ENCODE results near the gene ANAPC10.
"Not testable (repeated sequence)": the region's sequence is repeated elsewhere in the genome, so short reads cannot be mapped to it uniquely, and the experiment has no call there.

The ANAPC10 gene

DNA sequence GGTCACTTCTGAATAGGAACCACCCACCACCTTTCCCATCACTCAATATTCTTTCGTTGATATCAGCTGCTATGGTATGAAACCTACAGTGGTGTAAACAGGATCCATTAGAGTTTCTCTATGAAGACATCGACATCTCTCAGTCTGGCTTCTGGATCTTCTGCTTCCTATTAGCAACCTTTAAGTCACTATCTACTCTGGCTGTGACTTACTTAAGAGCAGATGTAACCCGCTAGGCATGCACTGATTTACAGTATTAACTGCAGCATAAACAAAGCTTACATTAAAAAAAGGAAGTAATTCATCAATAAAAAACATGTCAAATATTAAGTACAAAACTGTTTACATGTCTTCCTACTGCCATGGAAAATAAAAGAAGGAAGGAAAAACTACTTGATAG lies 96.4 kb downstream of the ANAPC10 start:
- DNase-seq (ENCODE audit: low read depth), result no peak

DNA sequence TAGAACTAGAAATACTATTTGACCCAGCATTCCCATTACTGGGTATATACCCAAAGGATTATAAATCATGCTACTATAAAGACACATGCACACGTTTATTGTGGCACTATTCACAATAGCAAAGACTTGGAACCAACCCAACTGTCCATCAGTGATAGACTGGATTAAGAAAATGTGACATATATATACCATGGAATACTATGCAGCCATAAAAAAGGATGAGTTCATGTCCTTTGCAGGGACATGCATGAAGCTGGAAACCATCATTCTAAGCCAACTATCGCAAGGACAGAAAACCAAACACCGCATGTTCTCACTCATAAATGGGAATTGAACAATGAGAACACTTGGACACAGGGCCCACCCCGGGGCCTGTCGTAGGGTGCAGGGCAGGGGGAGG lies 97.3 kb downstream of the ANAPC10 start:
- DNase-seq (ENCODE audit: low read depth), result not testable (repeated sequence)

DNA sequence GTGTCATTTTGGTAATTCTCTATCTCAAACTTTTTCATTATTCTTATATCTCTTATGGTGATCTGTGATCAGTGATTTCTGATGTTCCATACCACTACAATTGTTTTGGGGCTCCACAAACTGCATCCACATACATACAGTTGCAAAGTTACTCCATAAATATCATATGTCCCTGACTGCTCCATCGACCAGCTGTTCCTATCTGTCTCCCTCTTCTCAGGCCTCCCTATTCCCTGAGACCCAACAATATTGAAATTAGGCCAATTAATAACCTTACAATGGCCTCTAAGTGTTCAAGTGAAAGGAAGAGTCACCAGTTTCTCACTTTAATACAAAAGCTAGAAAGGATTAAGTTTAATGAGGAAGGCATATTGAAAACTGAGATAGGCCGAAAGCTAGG lies 108.7 kb downstream of the ANAPC10 start:
- DNase-seq (ENCODE audit: low read depth), result no peak

DNA sequence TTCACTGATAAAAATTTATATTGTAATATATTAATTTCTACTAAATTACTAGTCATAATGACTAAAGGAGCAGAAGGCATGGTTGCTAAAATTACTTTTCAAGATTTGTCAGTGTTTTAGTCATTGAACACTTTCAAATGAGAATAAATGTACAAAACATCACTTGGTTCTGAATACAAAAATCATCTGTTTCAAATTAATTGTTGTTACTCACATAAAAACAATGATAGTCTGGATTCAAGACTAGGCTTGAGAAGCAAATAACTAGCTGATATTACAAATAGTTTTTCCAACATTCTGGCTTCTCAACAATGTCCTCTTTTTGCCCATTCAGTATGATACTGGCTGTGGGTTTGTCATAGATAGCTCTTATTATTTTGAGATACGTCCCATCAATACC lies 112.5 kb downstream of the ANAPC10 start:
- peak; percentile 1 for DNase-seq (ENCODE audit: low read depth)

DNA sequence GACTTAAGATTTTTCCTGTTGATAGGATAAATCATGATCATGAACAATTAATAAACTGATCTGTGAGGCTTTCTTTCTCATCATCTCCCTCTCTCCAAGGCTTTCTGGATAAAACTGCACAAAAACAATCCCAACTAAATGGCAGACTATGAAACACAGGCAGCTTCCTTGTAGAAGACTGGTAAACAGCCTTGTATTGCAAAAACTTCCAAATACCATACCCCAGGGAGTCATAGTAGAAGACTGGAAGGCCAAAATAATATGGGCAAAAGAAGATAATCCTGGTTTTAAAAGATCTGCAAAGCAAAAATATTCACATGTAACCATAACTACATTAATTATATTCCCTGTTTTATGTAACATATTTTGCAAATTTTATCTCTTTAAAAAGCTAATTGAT lies 113.0 kb downstream of the ANAPC10 start:
- no peak for DNase-seq (ENCODE audit: low read depth)

DNA sequence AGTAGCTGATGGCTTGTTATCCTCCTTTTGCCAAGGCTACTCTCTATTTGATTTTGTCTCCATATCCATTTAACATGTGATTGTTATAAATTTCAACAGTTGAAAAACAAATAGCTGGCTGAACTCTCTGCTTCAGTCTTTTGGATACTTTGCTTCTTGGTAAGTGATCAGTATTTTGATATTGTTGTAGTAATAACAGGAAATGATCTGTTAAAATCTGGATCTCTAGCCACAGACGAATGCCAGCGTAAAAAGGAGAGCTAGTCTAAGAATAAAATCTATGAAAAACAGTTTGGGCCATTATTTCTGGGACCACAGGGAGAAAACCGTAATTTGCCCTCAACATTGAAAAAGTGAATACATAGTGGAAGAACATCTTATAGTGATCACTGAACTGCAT lies 113.8 kb downstream of the ANAPC10 start:
- DNase-seq (ENCODE audit: low read depth), result no peak

DNA sequence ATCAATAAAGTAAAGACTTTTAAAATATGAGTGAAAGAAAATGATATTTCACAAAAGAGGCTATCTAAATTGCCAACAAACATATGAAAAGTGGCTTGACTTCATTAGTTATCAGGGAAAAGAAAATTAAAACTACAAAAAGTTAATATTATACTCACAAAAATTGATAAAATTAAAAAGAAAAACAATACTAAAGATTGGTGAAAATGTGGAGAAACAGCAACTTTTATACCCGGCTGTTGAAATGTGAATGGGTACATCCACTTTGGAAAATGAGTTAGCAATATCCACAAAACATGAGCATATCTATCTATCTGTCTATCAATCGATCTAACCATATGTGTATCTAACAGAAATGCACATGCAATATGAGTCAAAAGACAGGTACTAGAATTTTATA lies 122.3 kb downstream of the ANAPC10 start:
- DNase-seq (ENCODE audit: low read depth), result no peak

DNA sequence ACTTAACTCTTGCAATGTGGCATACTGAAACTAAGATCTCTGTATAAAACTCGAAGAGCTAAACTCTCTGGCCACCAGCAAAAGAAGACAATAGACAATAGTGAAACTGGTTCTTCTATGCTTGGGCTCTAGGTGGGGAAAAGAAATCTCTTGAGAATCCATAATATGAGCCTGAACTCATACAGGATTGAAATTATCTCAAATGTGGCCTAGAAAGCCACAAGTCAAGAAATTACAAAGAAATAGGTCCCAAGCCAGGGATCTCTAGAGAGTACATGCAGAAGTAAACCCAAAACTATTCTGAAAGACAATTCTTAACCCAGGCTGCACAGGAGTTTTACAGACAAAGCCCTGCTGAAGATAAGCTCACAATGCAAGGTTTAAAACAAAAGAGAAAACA lies 127.4 kb downstream of the ANAPC10 start:
- no peak for DNase-seq (ENCODE audit: low read depth)

DNA sequence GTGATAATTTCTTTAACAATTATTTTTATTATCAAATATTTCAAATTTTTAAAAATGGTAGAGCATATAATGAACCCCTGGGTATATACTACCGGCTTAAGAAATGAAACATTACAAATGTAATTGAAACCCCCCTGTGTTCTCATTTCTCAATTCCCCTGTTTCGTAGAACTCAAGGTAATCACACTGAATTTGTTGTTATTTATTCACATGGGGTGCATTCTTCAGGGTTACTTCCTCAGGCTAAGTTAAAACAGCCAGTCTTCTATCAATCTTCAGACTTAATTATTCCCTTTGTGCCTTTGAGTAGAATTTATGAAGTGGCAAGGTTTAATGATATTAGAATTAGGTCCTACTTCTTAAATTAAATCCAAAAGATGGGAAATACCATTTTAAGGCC lies 128.2 kb downstream of the ANAPC10 start:
- no peak for DNase-seq (ENCODE audit: low read depth)

DNA sequence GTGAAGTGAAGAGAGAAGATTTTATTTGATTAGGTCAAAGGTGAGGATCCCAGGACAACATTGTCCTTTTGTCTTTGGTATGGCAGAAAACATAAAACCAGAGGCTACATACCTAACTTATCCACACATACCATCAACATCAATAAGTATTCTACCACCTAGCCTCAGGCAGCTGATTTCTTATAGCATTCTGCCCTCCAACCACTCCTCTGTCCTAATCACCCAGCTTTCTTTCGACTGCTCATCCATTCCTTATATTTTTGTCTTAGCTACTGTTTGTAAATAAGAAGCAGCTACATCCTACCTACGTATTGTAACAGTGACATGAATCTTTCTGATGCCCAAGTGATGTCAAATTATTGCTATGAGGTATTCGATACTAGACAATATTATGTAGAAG lies 129.4 kb downstream of the ANAPC10 start:
- DNase-seq (ENCODE audit: low read depth), result no peak

DNA sequence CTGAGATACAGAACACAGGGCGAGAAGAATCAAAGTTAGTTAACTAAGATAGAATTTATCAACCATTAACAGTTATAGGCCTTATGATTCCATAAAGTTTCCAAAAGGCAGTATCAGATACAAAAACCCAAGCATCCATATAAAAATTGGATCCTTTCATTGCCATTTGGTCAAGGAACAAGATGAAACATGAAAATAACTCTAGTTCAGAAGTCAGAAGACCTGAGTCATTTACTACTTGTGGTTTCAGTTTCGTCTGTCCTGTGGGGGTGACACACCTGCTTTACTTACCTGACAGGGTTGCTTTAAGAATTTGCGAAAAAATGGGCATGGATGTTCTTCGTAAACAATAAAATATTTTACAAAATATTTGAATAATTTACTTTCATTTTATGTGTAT lies 130.8 kb downstream of the ANAPC10 start:
- DNase-seq (ENCODE audit: low read depth), result no peak

DNA sequence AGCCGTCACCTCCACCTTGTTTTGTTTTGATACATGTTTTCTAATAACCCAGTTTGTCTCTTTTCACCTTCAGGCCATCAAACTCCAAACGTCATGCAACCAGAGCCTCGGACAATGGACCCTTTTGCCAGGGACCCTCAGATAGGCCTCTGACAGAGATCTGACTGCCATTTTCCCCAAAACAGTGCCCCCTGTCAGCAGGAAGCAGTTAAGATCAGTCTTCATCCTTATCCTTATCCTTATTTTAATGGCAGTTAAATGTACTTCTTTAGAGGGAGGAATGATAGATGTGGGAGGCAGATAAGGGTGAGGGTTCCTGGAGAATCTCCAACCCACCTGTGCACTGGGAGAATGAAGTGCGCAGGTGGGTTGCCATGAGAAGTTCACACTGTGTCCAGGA lies 135.7 kb downstream of the ANAPC10 start:
- DNase-seq (ENCODE audit: low read depth), result no peak

DNA sequence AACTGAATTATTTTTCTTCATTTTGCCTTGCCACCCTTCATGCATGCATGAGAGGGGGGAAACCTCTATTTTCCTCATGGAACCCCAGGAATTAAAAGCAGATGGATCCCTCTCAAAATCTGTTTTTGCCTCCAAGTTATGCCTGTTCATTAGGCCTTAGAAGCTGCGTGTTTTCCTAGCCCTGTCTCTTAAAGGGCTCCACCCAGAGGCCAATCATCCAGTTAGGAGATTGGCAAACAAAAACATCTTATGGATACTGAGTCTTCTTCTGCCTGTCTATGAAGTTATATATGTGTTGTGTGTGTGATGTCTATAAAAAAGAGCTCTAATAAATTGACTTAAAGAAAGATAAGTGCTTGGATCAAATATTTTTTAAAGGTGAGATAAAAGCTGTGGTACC lies 142.9 kb downstream of the ANAPC10 start:
- DNase-seq (ENCODE audit: low read depth), result no peak

DNA sequence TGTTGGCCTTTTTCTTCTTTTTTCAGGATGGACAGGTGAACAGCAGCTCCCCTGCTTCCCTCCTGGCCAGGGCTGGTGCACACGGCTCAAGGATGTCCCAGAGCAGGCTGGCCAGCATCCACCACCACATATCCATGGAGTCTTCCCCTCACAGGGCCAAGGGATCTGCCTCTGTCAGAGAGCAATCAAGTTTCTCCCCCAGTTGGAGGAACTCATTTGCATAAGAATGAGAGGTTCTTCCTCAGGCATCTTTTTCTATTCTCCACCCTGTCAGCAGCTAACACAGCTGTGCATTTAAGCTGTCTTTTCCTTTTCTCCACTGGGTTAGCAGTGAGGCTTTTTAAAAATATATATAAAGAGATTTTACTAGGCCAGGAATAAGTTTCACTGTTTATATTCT lies 143.8 kb downstream of the ANAPC10 start:
- DNase-seq (ENCODE audit: low read depth), result no peak

DNA sequence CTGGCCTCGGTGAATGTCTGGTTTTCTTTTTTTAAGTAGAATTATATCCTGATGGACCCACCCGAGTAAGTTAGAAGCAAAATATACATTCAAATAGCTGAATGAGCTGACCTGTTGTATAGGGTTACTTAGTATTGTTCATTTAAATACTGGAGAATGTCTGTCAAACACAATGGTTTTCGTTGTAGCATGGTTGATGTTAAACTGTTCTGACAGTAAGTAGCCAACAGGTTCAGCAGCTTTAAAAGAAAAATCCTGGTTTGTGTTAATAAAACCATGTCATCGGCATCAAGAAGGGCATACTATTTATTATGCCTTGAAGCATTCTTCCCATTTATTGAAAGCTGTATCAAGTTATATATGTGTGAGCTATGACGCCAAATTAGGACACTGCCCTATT lies 149.6 kb downstream of the ANAPC10 start:
- DNase-seq (ENCODE audit: low read depth), result no peak

DNA sequence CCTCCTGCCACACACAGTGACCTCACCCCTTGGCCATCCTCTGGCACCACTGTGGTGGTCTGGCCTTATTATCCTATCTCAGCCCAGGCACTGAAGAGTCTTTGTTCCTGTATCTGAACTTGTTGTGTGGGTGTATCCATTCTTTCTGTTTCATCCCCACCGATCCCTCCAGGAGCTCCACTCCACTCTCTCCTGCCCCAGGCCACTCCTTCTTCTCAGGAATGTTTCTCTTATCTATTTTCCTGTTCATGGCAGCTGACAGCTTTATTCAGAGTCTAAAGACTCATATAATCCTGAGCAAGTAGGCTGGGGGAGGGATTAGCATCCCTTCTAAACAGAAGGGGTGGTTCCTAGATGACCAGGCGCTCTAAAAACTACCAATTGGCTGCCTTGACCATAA lies 150.0 kb downstream of the ANAPC10 start:
- DNase-seq (ENCODE audit: low read depth), result no peak

Data from fibroblast of the conjunctiva (primary cell).